ENCODE measurements around the gene HPCAL1. TPM values are rescaled to one million over a fixed set of nuclear protein-coding genes. Genes with fewer than 3 reads are reported as not detected.

The HPCAL1 gene
- total and polyA plus RNA-seq, 10 of the 15 experiments (the other 5 are each of a cell fraction or from before 2014, with no cell fraction given), result 0.40 to 12.8 (median 7.9) TPM

DNA sequence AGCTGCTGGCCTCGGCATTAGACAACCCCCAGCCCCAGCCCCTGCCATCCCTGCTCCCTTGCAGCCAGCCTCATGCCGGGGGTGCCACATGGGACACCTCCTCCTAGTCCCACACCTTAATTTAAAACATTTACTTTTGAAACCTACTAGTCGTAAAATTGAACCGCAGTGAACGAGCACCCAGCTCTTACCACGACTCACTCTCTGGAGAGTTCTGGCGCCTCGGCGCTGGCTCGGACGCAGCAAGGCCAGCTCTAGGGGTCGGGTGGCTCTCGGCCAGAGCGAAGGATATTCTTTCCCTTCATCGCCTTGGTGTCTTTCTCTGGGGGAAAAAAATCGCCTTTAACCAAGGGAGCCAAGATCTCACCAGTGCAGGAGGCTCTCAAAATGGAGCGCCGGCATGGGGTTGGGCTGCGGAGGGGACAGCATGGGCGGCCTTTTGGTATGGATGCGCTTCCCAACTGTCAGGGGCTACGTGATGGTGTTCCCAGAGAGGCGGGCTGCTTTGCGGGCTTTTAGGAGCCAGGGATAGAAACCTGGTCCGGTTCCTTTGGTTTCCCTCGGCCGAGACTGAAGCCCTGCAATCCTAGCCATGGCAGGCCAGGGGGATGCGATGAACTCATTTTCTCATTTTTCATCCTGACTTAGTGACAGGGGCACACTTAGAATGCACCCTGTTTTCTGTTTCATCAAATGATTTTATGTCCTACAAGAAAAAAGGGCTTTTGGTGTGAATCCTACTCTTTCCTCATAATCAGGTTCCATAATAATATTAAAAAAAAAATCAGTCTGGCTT, 2.0 kb downstream of the HPCAL1 start:
- TF ChIP-seq STAT1 (conservative IDR thresholded peaks at IDR 0.05) (no peak), TCF3 (IDR thresholded peaks at IDR 0.05; ENCODE audit: borderline replicate concordance, insufficient read depth, low read depth, low read length) (no peak)
- TF ChIP-seq, protein P1, sequence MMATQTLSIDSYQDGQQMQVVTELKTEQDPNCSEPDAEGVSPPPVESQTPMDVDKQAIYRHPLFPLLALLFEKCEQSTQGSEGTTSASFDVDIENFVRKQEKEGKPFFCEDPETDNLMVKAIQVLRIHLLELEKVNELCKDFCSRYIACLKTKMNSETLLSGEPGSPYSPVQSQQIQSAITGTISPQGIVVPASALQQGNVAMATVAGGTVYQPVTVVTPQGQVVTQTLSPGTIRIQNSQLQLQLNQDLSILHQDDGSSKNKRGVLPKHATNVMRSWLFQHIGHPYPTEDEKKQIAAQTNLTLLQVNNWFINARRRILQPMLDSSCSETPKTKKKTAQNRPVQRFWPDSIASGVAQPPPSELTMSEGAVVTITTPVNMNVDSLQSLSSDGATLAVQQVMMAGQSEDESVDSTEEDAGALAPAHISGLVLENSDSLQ (IDR thresholded peaks at IDR 0.05), result no peak
- DNase-seq (ENCODE audit: low read depth, low spot score) (no peak), ATAC-seq (no peak), FAIRE-seq (no peak)
- Histone ChIP-seq H3K79me2 (ENCODE audit: control insufficient read depth, insufficient read depth, low read length) (no peaks in the 10 kb centered on the region), H3K4me3 (peak overlapping the region; percentile 69), H3K4me2 (ENCODE audit: control insufficient read depth, insufficient read depth) (peak overlapping the region; percentile 82), H3K27ac (ENCODE audit: control insufficient read depth, insufficient read depth) (no peak overlapping the region), H3K36me3 (ENCODE audit: control insufficient read depth in 2 of 2, insufficient read depth in 2 of 2, low read length in 1 of 2) (no peaks in the 10 kb centered on the region), H3K9ac (ENCODE audit: control insufficient read depth, insufficient read depth, low read length) (peak overlapping the region; percentile 32; the same call in 1 of the 2 replicates), H4K20me1 (ENCODE audit: control insufficient read depth, insufficient read depth) (no peaks in the 10 kb centered on the region), H3K4me1 (ENCODE audit: control insufficient read depth, insufficient read depth, low read length) (peaks cover 16% of the 10 kb centered on the region), H3K27me3 (replicated peaks in 1 of 2; ENCODE audit: control insufficient read depth in 2 of 2, insufficient read depth in 2 of 2, low read length in 1 of 2) (no peaks in the 10 kb centered on the region; a peak in 1 of 4 replicates), H2AFZ (ENCODE audit: control insufficient read depth, low read depth, low read length) (no peak overlapping the region), H3K9me3 (replicated peaks; ENCODE audit: control insufficient read depth, insufficient read depth, low read length) (no peaks in the 10 kb centered on the region; the same call in 2 of the 3 replicates)
- intact Hi-C loops (cut with micrococcal nuclease; ENCODE audit: unreplicated experiment) (no loop called here), in situ Hi-C loops (cut with MboI) (no loop called here)
- WGBS (ENCODE audit: insufficient coverage, insufficient replicate concordance, low lambda C conversion rate, missing lambda C conversion rate), result 69% methylated on average over 28 of the region's 28 CpGs
- ChIA-PET POLR2A (interaction anchor here (1.0 to 7.8 kb wide), 4 partner anchors 27 to 143 kb away, joined by 3 to 55 read pairs (median 4); no protein-coding TSS in a partner anchor), CTCF (interaction anchor here (0.6 to 5.7 kb wide), 11 partner anchors 16 to 180 kb away, joined by 3 to 87 read pairs (median 5); no protein-coding TSS in a partner anchor), RAD21 (ENCODE audit: unreplicated experiment) (interaction anchor here (0.8 to 9.0 kb wide), 13 partner anchors 10 to 226 kb away, joined by 3 to 154 read pairs (median 5); no protein-coding TSS in a partner anchor), SMC1A (ENCODE audit: uncharacterized antibody, unreplicated experiment) (interaction anchor here (0.7 to 9.2 kb wide), 12 partner anchors 11 to 179 kb away, joined by 3 to 100 read pairs (median 3); no protein-coding TSS in a partner anchor)
- BruUV-seq (replicated peaks), result no TSS peak
